A673 (cell line): ENCODE measurements around the gene ATXN7L2. TPM values are rescaled to one million over a fixed set of nuclear protein-coding genes. Genes with fewer than 3 reads are reported as not detected.

Source experiments
- BruUV-seq: library from RNA; stranded (reverse); fragments of 400-500 nt; replicated peaks from 2 replicates; lab custom pipeline; 2021; lab: Mats Ljungman, UMichigan
- CTCF ChIA-PET: fragments of 300-600 bp; sonication (Branson Sonifier 250); formaldehyde crosslinking; loops from one replicate; lab custom pipeline; 2022; ENCODE audit warnings: antibody characterized with exemption; lab: Charles Lee
- POLR2A ChIA-PET: fragments of 300-600 bp; sonication (Branson Sonifier 250); formaldehyde crosslinking; loops from one replicate; lab custom pipeline; 2022; ENCODE audit warnings: antibody characterized with exemption; ENCODE audit not compliant: low non-redundant PET; lab: Charles Lee
- DNase-seq: peaks from one replicate; pipeline ENCODE4 v3.0.0-alpha.2; 2015; ENCODE audit warnings: low spot score
- H3K27ac ChIP-seq: fragments of 200-600 bp; sonication (generic); 2 replicates; pipeline ENCODE4 v1.5.1; 2016; ENCODE audit warnings: mixed run types, low read depth, mild to moderate bottlenecking, mixed read lengths, antibody characterized with exemption, low read length; ENCODE audit not compliant: poor library complexity, severe bottlenecking
- H3K27me3 ChIP-seq: fragments of 200-600 bp; sonication (generic); replicated peaks from 2 replicates; pipeline ENCODE4 v1.6.1; 2017; ENCODE audit warnings: mixed run types, low read depth, mild to moderate bottlenecking, mixed read lengths, antibody characterized with exemption, low read length; ENCODE audit not compliant: insufficient read depth, poor library complexity
- H3K36me3 ChIP-seq: fragments of 200-600 bp; sonication (generic); 2 replicates; pipeline ENCODE4 v1.6.1; 2016; ENCODE audit warnings: mixed run types, mild to moderate bottlenecking, mixed read lengths, antibody characterized with exemption, low read length; ENCODE audit not compliant: insufficient read depth, poor library complexity, severe bottlenecking
- H3K4me1 ChIP-seq: fragments of 200-600 bp; sonication (generic); 2 replicates; pipeline ENCODE4 v1.6.1; 2017; ENCODE audit warnings: mixed run types, mild to moderate bottlenecking, mixed read lengths, antibody characterized with exemption, low read length; ENCODE audit not compliant: insufficient read depth, poor library complexity, severe bottlenecking
- H3K4me3 ChIP-seq: fragments of 200-600 bp; sonication (generic); 2 replicates; pipeline ENCODE4 v1.5.1; 2016; ENCODE audit warnings: low read depth, mixed run types, mild to moderate bottlenecking, mixed read lengths, low read length; ENCODE audit not compliant: poor library complexity, severe bottlenecking
- H3K9me3 ChIP-seq: fragments of 200-600 bp; sonication (generic); 2 replicates; pipeline ENCODE4 v1.6.1; 2016; ENCODE audit warnings: mixed run types, low read depth, mild to moderate bottlenecking, mixed read lengths, antibody characterized with exemption, low read length; ENCODE audit not compliant: poor library complexity, severe bottlenecking
- EZH2 ChIP-seq: fragments of 200-600 bp; sonication (generic); IDR thresholded peaks from 2 replicates; pipeline ENCODE4 v1.6.1; 2017; ENCODE audit warnings: borderline replicate concordance, low read depth, mild to moderate bottlenecking, mixed read lengths, antibody characterized with exemption, low read length; ENCODE audit not compliant: poor library complexity, severe bottlenecking
- intact Hi-C: fragments of 100-400 bp; cut with micrococcal nuclease; formaldehyde crosslinking; loops from one replicate; pipeline ENCODE4 v1.10.0; 2022; ENCODE audit not compliant: unreplicated experiment
- total RNA-seq: library from RNA; stranded (reverse); gene quantifications from 2 replicates; pipeline ENCODE4 v1.2.3, GENCODE V29; 2021
- TF ChIP-seq, protein P1 (sequence below): fragments of 300-800, 200-600 bp; sonication (generic); conservative IDR thresholded peaks from 2 replicates; pipeline ENCODE4 v1.5.1; 2017; ENCODE audit warnings: low read depth, mild to moderate bottlenecking, antibody characterized with exemption, low read length, moderate library complexity, mixed read lengths

The ATXN7L2 gene
- total RNA-seq, 1 experiment from 2014 or later, result 16.3 TPM

DNA sequence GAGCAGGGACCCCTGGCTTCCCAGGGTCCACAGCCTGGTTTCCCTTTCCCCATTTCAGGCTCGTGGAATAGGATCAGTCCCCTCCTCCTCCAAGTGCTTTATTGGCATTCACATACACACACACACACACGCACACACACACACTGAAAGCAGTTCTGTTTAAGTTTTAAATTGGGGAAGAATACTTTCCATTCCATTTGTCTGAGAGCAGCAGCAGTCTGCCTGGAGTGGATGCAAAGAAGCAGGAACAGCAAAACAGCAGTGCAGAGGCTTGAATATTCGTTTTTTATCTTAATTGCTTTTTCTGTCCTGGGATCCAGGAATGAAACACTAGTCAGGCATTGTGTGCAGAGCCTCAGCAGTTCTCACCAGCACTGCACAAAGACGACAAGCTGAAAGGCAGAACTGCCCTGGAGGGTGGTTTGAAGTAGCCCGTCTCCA is 17.3 kb downstream of the ATXN7L2 start:
- Histone ChIP-seq H3K9me3 (no peaks in the 10 kb centered on the region), H3K27me3 (no peaks in the 10 kb centered on the region), H3K4me3 (no peak overlapping the region), H3K36me3 (peaks cover 2% of the 10 kb centered on the region), H3K4me1 (no peaks in the 10 kb centered on the region), H3K27ac (no peak overlapping the region)
- TF ChIP-seq, protein P1, sequence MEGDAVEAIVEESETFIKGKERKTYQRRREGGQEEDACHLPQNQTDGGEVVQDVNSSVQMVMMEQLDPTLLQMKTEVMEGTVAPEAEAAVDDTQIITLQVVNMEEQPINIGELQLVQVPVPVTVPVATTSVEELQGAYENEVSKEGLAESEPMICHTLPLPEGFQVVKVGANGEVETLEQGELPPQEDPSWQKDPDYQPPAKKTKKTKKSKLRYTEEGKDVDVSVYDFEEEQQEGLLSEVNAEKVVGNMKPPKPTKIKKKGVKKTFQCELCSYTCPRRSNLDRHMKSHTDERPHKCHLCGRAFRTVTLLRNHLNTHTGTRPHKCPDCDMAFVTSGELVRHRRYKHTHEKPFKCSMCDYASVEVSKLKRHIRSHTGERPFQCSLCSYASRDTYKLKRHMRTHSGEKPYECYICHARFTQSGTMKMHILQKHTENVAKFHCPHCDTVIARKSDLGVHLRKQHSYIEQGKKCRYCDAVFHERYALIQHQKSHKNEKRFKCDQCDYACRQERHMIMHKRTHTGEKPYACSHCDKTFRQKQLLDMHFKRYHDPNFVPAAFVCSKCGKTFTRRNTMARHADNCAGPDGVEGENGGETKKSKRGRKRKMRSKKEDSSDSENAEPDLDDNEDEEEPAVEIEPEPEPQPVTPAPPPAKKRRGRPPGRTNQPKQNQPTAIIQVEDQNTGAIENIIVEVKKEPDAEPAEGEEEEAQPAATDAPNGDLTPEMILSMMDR, result no peak
- no peak for TF ChIP-seq EZH2
- ChIA-PET CTCF (no interaction called here), POLR2A (no interaction called here)
- BruUV-seq, result no TSS peak
- intact Hi-C loops, result no loop called here
- DNase-seq, result no peak

DNA sequence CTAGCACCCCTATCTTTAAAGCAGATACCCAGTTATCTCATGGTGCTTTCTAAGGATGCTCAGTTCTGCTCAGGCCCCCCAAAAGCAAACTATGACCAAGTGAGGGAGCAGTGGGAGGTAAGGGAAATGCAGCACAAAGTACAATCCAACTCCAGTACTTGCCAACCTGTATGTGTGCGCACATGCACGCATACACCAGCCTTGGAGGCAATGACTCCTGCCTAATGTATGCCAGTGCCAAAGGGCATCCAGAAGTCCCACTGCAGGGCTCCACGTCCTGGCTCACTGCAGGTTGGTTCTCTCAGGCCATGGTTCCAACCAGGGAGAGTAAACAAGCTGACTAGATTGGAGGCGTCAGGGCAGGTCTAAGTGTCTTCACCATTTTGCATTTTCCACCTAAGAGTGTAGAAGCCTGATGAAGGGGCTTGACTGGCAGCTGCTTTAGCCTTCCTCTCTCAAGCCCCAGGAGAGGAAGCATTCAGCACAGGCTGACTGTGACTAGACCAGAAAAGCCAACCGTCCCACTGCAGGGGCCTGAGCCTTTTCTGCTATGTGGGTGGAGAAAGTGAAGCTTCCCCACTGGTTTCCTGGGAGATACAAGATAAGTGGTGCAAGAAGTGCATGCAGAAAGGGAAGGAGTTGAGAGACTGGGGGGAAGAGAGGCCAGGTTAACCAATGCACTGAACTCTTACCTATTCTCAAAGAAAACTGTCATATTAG is 18.1 kb downstream of the ATXN7L2 start:
- Histone ChIP-seq H3K36me3 (no peaks in the 10 kb centered on the region), H3K4me3 (no peak overlapping the region), H3K27ac (no peak overlapping the region), H3K4me1 (no peaks in the 10 kb centered on the region), H3K27me3 (no peaks in the 10 kb centered on the region), H3K9me3 (no peaks in the 10 kb centered on the region)
- no TSS peak for BruUV-seq
- POLR2A ChIA-PET, result no interaction called here
- intact Hi-C loops, result no loop called here
- DNase-seq, result no peak
- CTCF ChIA-PET, result no interaction called here
- no peak for TF ChIP-seq EZH2
- TF ChIP-seq, protein P1, result no peak

DNA sequence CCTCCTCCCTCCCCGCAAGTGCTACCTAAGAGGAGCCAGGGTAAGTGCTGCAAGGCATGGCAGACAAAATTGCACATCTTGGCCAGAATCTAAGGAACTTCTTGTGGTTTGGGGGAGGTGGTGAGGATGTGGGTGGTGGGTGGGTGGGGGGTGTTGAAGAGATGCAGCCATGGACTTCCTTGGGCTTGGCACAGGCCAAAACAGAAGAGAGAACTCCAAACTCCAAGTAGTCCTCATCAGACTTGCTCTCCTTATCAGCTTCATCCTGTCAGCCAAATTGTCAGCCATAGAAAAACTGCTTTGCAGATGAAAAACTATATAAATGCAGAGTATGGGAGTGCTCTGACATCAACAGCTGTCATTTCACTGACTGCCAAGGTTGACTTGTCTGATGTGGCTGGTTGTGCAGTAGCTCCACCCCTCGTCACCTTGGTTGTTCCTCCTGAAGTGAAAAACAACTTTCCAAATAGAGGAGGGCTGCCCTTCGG is 18.7 kb downstream of the ATXN7L2 start:
- Histone ChIP-seq H3K9me3 (no peaks in the 10 kb centered on the region), H3K4me3 (no peak overlapping the region), H3K27ac (no peak overlapping the region), H3K27me3 (no peaks in the 10 kb centered on the region), H3K36me3 (no peaks in the 10 kb centered on the region), H3K4me1 (no peaks in the 10 kb centered on the region)
- intact Hi-C loops, result no loop called here
- ChIA-PET CTCF (no interaction called here), POLR2A (no interaction called here)
- no peak for TF ChIP-seq EZH2
- TF ChIP-seq, protein P1, result no peak
- DNase-seq, result no peak
- BruUV-seq, result no TSS peak
